ENCODE measurements around the gene SLC39A1.
A peak's percentile ranks its signal among the peaks of the same experiment; 100 is the strongest.

The SLC39A1 gene

DNA sequence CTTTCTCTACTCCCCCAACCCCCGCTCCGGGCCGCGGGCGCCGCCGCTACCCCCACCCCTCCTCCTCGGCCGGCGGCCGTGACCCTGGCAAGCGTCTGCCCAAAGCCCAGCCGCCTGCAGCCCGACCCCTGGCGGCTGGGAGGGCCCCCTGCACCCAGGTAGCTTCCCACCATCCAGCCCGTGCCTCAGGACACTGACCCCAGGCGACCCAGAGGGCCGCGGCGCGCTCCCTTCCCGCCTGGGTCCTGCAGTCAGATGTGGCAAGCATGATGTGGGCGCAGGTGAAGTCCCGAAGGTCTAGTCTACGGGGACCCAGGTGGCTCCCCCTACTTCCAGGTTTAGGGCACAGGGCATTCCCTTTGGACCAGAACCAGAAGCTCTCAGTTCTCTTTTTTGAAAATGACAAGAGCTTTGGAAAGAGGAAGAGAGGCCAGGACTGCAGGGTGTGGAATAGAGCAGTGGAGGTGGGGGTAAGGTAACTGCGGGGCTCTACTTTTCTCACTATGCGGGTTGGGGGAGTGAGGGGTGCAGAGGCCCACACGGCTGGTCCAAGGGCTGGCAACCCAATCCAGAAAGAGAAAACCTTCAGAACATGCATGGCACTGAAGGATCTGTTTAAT, 16.6 kb downstream of the SLC39A1 start, which contains the start of gene DENND4B:
Gene DENND4B (minus strand): TSS at position 97 of the 620 bp plus-strand sequence. CDS start 2,344 bp downstream, outside the sequence.
- peak; percentile 61 for DNase-seq

- peak; percentile 70 for DNase-seq
Measured at GRCh38 chr1:153945795-153946621, 17.3 kb downstream of the SLC39A1 start.

DNA sequence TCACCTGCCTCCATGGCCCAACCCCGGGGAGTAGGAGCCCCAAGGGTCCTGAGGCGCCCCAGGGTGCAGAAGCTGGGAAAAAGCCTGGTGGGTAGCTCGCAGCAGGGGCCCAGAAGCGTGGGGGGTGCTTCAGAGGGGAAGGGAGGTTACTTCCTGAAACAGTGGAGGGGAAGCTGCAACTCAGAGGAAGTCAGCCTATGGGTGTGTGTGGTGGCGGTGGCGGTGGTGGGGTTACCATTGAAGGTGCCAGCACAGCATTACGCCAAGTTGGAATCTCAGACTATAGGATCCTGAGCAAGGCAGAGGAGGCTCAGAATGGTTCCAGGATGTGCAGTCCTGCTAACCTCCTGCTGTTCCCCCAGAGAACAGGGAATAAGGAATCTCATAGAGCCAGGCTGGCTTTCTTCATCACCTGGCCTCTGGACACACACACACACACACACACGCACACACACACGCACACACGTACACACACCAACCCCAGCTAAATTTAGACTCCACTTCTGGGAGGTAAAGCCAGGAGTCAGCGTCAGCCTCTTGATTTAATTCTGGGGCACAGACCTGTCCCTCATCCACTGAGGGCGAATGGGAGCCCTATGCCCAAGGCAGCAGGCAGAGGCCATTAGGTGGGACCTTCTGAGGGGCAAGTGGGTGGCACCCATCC, 18.1 kb downstream of the SLC39A1 start:
- DNase-seq = no peak

DNA sequence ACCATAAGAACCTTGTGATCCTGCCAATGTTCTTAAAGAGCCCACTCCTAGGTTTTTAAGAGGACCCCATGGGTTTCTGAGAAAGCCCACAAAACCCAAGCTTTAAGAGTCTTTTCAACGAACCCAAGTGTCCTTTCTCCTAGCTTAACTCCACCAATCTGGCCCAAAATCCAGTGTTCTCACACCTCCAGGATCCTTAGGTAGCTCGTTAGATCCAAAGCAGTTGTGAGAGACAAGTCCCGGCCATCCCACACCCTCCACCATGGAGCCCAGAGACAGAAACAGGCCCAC, 18.6 kb downstream of the SLC39A1 start:
- no peak for DNase-seq

DNA sequence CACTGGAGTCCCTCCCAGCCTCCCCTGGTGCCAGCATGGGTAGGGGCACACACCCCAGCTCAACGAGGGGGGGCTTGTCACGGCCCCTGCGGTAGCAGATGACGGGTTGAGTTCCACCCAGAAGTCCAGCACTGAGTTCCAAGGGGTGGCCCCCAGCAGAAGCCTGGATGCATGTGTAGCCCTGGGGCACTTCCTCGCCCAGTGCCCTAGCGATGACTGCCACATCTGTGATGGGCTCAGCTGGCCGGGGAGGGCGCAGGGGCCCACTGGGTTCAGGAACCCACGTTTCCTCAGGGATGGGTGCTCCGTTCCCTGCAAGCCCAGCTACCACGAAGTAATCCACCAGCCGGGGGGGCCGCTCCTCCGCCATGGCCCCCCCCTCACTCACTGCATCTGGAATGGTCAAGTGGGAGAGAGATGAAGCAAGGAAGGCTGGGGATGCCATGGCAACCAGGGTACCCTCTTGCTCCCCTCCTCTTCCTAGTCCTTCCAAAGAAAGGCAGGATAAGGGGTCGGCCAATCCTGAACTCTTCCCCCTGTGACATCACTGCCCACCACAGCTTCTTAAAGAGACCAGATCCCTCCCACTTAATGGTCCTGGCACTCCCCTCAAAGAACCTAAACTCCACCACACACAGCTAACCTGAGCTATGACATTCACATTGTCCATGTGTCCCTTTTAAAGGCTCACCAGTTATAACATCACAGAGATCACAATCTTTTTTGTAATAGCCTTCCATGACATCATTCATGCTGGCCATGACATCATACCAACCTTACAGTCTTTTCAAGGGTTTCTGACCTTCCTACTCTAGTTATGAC, 19.1 kb downstream of the SLC39A1 start:
- no peak for DNase-seq

DNA sequence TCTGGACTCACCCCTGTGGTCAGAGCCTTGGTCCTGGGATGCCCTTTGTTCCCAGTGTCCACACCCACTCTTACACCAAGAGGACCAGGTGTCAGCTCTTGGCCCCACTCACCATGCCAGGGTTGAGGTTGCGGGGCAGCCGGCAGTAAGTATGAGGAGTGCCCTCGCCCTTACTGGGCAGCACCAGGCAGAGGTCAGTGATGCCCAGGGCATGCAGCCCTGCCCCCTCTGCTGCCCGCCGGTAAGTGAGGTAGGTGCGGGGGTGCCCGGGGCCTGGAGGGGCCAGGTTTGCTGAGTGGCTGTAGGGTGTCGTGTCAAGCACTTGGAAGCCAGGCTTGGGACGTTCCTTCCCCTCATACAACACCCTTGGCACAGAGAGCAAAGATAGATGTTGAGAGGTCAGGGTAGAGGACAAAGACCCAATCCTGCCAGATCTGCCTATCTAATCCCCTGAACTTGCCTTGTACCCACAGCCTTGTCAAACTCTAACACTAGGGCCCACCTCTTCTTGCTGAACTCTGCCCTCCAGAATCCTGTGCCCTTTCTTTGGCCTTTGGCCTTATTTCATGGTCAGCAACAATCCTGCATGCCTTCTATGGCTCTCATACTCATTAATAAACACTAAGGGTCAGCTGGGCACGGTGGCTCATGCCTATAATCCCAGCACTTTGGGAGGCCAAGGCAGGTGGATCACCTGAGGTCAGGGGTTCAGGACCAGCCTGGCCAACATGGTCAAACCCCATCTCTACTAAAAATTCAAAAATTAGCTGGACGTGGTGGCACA, 20.4 kb downstream of the SLC39A1 start:
- no peak for DNase-seq

DNA sequence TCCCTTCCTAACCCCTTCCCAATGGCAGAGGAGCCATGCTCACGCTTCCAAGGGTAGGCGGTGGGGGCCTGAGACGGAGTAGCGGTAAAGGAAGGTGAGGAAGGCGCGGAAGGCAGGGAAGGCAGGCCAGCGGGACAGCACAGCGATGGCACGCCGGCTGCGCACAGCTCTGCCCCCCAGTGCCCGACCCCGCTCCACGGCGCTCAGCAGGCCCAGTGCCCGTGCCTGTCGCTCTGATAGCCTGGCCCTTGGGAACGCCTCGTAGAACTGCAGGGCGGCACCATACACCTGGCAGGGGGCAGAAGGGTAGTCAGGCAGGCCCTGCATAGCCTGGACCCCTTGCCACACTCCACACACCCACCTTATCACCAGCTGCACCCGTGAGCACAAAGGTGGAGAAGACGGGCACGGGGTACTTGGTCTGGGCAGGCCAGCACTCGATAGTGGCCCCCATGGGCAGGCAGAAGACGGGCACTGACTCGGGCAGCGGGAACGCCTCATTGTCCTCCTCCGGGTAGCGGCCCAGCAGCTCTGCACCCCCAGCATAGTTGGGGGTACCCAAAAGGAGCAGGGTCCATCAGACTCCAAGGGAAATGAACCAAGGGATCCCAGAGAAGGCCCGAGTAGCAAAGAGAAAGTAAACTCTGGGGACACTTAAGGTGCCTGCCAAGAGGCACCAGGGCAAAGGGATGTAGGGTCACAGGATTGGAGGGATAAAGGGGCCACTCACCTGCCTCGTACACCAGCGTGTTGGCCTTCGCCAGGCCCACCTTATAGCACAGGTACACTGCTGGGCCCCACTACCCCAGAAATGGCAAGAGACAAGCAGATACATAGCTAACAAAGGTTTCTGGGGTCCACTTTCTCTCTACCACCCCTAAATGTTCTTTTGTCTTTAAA, 21.3 kb downstream of the SLC39A1 start:
- no peak for DNase-seq

- no peak for DNase-seq
Measured at GRCh38 chr1:153940756-153941155, 22.6 kb downstream of the SLC39A1 start.

DNA sequence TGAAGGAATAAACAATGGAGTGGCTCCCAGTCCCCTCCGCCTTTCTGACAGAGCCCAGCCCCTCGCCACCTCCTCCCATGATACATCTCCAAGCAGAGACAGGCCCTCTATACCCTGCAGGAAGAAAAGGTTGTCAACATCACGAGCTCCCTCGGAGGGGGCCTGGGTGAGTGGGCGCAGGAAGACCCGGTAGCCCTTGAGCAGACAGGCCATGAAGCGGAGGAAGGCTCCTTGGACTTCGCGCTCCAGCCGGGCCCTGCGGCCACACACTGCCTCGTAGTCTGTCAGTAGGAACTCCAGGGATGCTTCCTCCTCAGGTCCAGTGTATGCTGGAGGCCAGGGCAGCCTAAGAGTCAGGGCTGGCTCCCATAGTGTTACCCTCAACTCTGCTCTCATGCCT, 23.9 kb downstream of the SLC39A1 start:
- no peak for DNase-seq

DNA sequence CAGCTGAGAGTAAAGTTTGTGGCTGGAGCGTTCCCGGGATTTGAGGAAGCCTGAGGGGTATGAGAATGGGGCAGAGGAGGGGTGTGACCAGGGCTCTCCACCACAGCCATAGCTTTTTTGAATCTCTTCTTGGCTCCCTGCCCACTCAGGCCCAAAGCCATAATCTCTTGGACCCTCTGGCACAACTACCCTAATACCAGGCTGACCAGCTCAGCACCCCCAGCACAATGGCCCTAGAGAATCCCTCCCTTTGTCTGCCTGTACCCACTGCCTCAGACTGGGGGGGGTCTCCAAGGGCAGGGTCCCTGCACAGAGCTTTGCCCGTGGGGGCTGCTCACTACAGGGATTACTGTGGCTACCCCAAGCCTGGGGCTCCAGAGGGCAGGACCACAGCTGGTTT, 24.3 kb downstream of the SLC39A1 start:
- DNase-seq = no peak

GRCh38 chr1:153937331-153937730, 26.0 kb downstream of the SLC39A1 start:
- no peak for DNase-seq

- no peak for DNase-seq
Measured at GRCh38 chr1:153936011-153936802, 27.1 kb downstream of the SLC39A1 start.

GRCh38 chr1:153934746-153935145, 28.6 kb downstream of the SLC39A1 start:
- DNase-seq = no peak

DNA sequence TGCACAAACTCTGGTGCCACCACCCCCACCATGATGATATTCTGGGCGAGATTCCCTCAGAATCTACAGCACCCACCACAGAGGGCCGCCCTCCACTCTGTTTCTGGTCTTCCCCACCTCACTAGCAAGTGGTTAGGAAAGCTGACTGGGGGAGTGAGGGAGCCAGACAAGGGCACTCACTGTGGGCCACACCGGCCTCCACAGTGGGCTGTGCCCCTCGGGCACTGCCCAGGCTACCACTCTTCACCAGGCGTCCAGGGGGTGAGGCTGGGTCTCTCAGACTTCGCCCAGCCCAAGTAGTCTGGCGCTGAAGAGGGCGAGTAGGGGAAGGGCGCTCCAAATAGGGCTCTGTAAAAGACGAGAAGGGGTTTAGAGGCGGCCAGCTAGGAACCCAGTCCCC, 29.4 kb downstream of the SLC39A1 start:
- DNase-seq = no peak

DNA sequence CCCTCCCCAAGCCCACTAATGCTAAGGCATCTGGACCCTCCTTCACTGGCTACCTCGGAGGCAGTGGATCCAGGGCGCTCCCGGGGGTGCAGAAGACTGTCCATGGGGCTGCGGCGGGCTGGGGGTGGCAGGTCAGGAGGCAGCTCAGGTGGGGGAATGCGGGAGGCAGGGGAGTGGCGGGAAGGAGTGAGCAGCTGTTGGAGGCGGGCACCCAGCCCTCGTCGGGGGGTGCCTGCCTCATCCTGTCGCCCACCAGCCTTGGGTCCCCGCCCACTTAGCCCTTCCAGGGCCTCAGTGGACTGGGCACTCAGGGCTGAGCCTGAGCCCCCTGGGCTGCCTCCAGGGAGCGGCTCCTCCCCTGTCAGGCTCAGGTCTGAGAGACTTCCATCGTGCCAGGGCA, 29.9 kb downstream of the SLC39A1 start:
- DNase-seq = no peak

- no peak for DNase-seq
Measured at GRCh38 chr1:153932156-153933131, 30.9 kb downstream of the SLC39A1 start.

DNA sequence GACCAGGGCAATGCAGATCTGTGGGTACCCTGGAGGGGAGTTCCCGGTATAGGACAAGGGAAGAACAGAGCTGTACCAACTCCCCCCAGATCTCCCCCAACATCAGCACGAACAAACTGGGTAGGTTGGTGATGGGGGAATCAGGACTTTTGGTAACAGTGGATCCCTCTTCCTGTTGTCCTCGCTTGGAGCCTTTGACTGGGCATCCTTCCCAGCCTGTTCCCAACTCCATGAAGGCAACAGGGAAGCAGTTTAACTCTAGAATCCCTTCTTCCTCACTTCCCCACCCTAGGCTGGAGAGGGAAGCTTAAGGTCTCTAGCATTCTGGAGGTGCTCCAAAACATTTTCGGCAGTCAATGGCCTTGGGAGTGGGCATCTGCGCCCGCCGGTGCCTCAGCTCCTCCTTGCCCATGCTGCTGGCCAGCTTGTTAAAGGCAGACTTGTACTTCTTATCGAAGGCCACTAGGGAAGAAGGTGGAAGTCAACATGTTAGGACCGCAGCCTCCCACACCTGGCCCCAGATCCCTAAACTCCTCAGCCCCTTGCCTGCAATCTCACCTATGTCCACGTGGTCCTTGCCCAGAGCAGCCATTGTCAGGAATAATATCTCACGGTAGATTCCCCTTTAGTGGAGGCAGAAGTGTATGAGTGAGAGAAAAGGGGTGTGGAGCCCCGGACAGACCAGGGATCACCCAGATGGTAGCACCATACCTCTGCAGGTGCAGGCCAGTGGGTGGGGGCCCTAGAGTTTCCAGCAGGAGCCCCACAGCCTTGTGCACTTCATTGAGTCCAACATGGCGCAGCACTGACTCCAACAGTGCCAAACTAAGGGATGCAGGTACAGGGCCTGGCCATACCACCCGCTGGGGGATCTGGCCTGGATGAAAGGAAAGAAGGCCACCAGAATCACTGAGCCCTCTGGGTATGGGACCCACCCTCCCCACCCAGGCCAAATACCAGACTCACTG, 33.1 kb downstream of the SLC39A1 start:
- DNase-seq = no peak

- no peak for DNase-seq
Measured at GRCh38 chr1:153929426-153929825, 33.9 kb downstream of the SLC39A1 start.
